Activated T-cell treated with anti-CD3 and anti-CD28 coated beads, Interleukin-2, amount 50 U/mL, for 4 hours (primary cell): ENCODE results near the gene ZNF878. TPM values are rescaled to one million over a fixed set of nuclear protein-coding genes. Genes with fewer than 3 reads are reported as not detected.

Experiments used
- total RNA-seq, 3 donors: library from RNA; stranded (reverse); gene quantifications; one replicate each; pipeline ENCODE4 v1.2.1, GENCODE V29; 2021

ZNF878 gene
- total RNA-seq, 3 donors from 2014 or later, result 0.13 to 0.28 (median 0.19) TPM

Other genes with a start within 250 kb of the ZNF878 start
- 1 to 10 TPM; 4.2 to 4.6 (median 4.3) TPM for gene ZNF440, start 238.7 kb downstream of the ZNF878 start, total RNA-seq
- gene ZNF439, start 204.2 kb downstream of the ZNF878 start, total RNA-seq, result 1 to 10 TPM; 1.9 to 3.3 (median 2.9) TPM
- gene ZNF69, start 165.2 kb downstream of the ZNF878 start, total RNA-seq, result 1 to 10 TPM in 2 of 3 donors, under 1 TPM in 1; 0.78 to 1.2 (median 1.1) TPM
- gene ZNF700, start 127.9 kb downstream of the ZNF878 start, total RNA-seq, result 1 to 10 TPM; 6.3 to 6.4 (median 6.4) TPM
- under 1 TPM; 0.24 to 0.56 (median 0.27) TPM for gene ZNF763, start 87.9 kb downstream of the ZNF878 start, total RNA-seq
- under 1 TPM; 0.16 to 0.57 (median 0.51) TPM for gene ZNF433, start 17.3 kb downstream of the ZNF878 start, total RNA-seq
- 1 to 10 TPM; 1.9 to 3.1 (median 2.8) TPM for gene ZNF844, start 11.8 kb upstream of the ZNF878 start, total RNA-seq
- gene ZNF20, start 87.4 kb upstream of the ZNF878 start, total RNA-seq, result 1 to 10 TPM; 1.0 to 2.5 (median 1.2) TPM
- 1 to 10 TPM in 2 of 3 donors, under 1 TPM in 1; 0.98 to 1.6 (median 1.1) TPM for gene ZNF625, start 103.8 kb upstream of the ZNF878 start, total RNA-seq
- 10 to 100 TPM in 1 of 3 donors, 1 to 10 TPM in 2; 9.7 to 11.6 (median 9.8) TPM for gene ZNF136, start 110.1 kb upstream of the ZNF878 start, total RNA-seq
- 1 to 10 TPM; 4.9 to 7.1 (median 6.1) TPM for gene ZNF44, start 241.9 kb upstream of the ZNF878 start, total RNA-seq